Measurements from ENCODE around the gene EFCAB8. TPM values are rescaled to one million over a fixed set of nuclear protein-coding genes. Genes with fewer than 3 reads are reported as not detected.

Gene EFCAB8
- total RNA-seq, 1 experiment from 2014 or later: not detected

DNA sequence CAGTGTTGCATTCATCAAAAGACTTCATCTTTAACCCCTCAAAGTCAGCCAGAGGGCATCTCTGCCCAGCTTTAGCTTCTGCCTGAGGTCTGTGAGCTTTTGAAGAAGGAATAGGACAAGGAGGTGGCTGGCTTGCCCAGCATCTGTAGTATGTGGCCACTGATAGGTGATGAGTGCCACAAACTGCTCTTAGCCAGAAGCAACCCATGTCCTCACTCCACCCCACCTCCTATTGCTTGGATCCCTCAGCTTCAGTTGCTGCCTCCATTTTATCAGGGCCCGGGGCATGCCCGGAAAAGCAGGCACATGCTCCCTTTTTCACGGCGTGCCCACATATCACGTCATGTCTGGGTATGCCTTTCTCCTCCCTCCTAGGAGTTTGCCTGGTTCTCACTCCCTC is 11.9 kb upstream of the EFCAB8 start:
- peaks cover 90% of the 10 kb centered on the region for H3K36me3 Mint-ChIP-seq (ENCODE audit: insufficient read depth, unreplicated experiment)
- POLR2A ChIA-PET: interaction anchor here (0.6 kb wide), 1 partner anchor 12 kb away, joined by 3 read pairs; no protein-coding TSS in a partner anchor
- intact Hi-C loops (cut with micrococcal nuclease): no loop called here
- no peak overlapping the region for H3K4me3 Mint-ChIP-seq (ENCODE audit: unreplicated experiment)
- TF ChIP-seq, protein P1, sequence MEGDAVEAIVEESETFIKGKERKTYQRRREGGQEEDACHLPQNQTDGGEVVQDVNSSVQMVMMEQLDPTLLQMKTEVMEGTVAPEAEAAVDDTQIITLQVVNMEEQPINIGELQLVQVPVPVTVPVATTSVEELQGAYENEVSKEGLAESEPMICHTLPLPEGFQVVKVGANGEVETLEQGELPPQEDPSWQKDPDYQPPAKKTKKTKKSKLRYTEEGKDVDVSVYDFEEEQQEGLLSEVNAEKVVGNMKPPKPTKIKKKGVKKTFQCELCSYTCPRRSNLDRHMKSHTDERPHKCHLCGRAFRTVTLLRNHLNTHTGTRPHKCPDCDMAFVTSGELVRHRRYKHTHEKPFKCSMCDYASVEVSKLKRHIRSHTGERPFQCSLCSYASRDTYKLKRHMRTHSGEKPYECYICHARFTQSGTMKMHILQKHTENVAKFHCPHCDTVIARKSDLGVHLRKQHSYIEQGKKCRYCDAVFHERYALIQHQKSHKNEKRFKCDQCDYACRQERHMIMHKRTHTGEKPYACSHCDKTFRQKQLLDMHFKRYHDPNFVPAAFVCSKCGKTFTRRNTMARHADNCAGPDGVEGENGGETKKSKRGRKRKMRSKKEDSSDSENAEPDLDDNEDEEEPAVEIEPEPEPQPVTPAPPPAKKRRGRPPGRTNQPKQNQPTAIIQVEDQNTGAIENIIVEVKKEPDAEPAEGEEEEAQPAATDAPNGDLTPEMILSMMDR (IDR thresholded peaks at IDR 0.05; ENCODE audit: unreplicated experiment): no peak
- no peaks in the 10 kb centered on the region for H3K4me1 Mint-ChIP-seq (ENCODE audit: insufficient read depth, unreplicated experiment)
- CTCF ChIA-PET: interaction anchor here (1.5 to 2.4 kb wide), 2 partner anchors 10 to 57 kb away, joined by 6 to 11 read pairs; no protein-coding TSS in a partner anchor
- H3K27me3 Mint-ChIP-seq (ENCODE audit: insufficient read depth, unreplicated experiment): no peaks in the 10 kb centered on the region
- H3K27ac Mint-ChIP-seq (ENCODE audit: low read depth, unreplicated experiment): peak overlapping the region; percentile 59
- H3K9me3 Mint-ChIP-seq (ENCODE audit: unreplicated experiment): no peaks in the 10 kb centered on the region
- no peak for DNase-seq (ENCODE audit: unreplicated experiment)
- BruUV-seq (replicated peaks): no TSS peak

DNA sequence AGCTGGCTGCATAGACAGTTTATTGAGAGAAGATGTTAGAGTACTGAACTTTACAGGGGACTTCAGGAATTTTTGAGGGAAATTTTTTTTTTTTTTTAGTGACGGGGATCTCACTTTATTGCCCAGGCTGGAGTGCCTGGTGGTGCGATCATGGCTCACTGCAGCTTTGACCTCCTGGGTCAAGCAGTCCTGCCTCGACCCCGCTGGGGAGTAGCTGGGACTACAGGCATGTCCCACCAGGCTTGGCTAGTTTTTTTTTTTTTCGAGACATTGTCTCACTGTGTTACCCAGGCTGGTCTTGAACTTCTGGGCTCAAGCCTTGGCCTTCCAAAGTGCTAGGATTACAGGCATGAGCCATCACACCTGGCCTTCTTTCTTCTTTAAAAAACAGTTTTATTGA is 10.8 kb upstream of the EFCAB8 start:
- ChIA-PET POLR2A (interaction anchor here (0.6 to 0.7 kb wide), 2 partner anchors 578 to 867 kb away, joined by 3 to 6 read pairs; no protein-coding TSS in a partner anchor), CTCF (interaction anchor here (0.9 to 2.4 kb wide), 3 partner anchors 9 to 58 kb away, joined by 3 to 11 read pairs (median 6); no protein-coding TSS in a partner anchor)
- intact Hi-C loops (cut with micrococcal nuclease): no loop called here
- Mint-ChIP-seq H3K36me3 (ENCODE audit: insufficient read depth, unreplicated experiment) (peaks cover 91% of the 10 kb centered on the region), H3K27ac (ENCODE audit: low read depth, unreplicated experiment) (no peak overlapping the region), H3K27me3 (ENCODE audit: insufficient read depth, unreplicated experiment) (no peaks in the 10 kb centered on the region), H3K4me3 (ENCODE audit: unreplicated experiment) (no peak overlapping the region), H3K4me1 (ENCODE audit: insufficient read depth, unreplicated experiment) (no peaks in the 10 kb centered on the region), H3K9me3 (ENCODE audit: unreplicated experiment) (no peaks in the 10 kb centered on the region)
- BruUV-seq (replicated peaks): no TSS peak
- DNase-seq (ENCODE audit: unreplicated experiment): no peak
- TF ChIP-seq, protein P1 (IDR thresholded peaks at IDR 0.05; ENCODE audit: unreplicated experiment): no peak

DNA sequence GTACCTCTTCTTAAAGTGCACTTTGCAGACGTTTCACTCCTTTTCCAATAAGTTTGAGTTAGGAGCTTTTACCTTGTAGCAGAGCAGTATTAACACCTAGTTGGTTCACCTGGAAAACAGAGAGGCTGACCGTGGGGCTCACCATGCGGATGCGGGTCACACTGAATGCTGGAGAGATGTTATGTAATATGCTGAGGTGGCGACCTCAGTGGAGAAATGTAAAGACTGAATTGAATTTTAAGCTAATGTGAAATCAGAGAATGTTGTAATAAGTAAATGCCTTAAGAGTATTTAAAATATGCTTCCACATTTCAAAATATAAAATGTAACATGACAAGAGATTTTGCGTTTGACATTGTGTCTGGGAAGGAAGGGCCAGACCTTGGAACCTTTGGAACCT is 9.9 kb upstream of the EFCAB8 start:
- BruUV-seq (replicated peaks): no TSS peak
- ChIA-PET POLR2A (no interaction called here), CTCF (interaction anchor here (0.6 to 2.4 kb wide), 2 partner anchors 30 to 59 kb away, joined by 3 to 6 read pairs; no protein-coding TSS in a partner anchor)
- intact Hi-C loops (cut with micrococcal nuclease): no loop called here
- Mint-ChIP-seq H3K9me3 (ENCODE audit: unreplicated experiment) (no peaks in the 10 kb centered on the region), H3K27ac (ENCODE audit: low read depth, unreplicated experiment) (no peak overlapping the region), H3K27me3 (ENCODE audit: insufficient read depth, unreplicated experiment) (no peaks in the 10 kb centered on the region), H3K4me3 (ENCODE audit: unreplicated experiment) (no peak overlapping the region), H3K36me3 (ENCODE audit: insufficient read depth, unreplicated experiment) (peaks cover 89% of the 10 kb centered on the region), H3K4me1 (ENCODE audit: insufficient read depth, unreplicated experiment) (no peaks in the 10 kb centered on the region)
- TF ChIP-seq, protein P1 (IDR thresholded peaks at IDR 0.05; ENCODE audit: unreplicated experiment): no peak
- DNase-seq (ENCODE audit: unreplicated experiment): no peak

DNA sequence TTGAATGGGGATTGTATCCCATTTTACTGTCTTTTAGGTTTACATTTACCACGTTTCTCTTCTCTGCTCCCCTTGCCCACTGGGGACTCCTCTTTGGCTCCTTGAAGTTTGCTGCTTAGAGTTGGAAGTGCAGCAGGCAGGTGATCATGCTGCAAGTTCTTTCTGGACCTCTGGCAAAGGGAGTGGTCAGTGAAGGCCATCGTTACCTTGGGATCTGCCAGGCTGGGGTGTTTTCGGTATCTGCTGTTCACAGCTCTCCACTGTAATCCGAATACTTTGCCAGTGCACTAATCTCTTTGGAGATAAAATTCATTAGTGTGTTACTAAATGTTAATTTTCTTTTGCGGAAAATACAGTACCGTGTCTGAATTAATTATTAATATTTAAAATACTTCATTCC is 9.1 kb upstream of the EFCAB8 start:
- H3K9me3 Mint-ChIP-seq (ENCODE audit: unreplicated experiment): no peaks in the 10 kb centered on the region
- H3K4me1 Mint-ChIP-seq (ENCODE audit: insufficient read depth, unreplicated experiment): no peaks in the 10 kb centered on the region
- TF ChIP-seq, protein P1 (IDR thresholded peaks at IDR 0.05; ENCODE audit: unreplicated experiment): no peak
- no peak overlapping the region for H3K4me3 Mint-ChIP-seq (ENCODE audit: unreplicated experiment)
- H3K36me3 Mint-ChIP-seq (ENCODE audit: insufficient read depth, unreplicated experiment): peaks cover 83% of the 10 kb centered on the region
- ChIA-PET POLR2A (no interaction called here), CTCF (interaction anchor here (0.6 kb wide), 1 partner anchor 31 kb away, joined by 3 read pairs; no protein-coding TSS in a partner anchor)
- no peak for DNase-seq (ENCODE audit: unreplicated experiment)
- no peak overlapping the region for H3K27ac Mint-ChIP-seq (ENCODE audit: low read depth, unreplicated experiment)
- H3K27me3 Mint-ChIP-seq (ENCODE audit: insufficient read depth, unreplicated experiment): no peaks in the 10 kb centered on the region
- TSS peak; percentile 57 for BruUV-seq (replicated peaks)
- intact Hi-C loops (cut with micrococcal nuclease): no loop called here
